ENCODE data around the gene TET2.

DNA sequence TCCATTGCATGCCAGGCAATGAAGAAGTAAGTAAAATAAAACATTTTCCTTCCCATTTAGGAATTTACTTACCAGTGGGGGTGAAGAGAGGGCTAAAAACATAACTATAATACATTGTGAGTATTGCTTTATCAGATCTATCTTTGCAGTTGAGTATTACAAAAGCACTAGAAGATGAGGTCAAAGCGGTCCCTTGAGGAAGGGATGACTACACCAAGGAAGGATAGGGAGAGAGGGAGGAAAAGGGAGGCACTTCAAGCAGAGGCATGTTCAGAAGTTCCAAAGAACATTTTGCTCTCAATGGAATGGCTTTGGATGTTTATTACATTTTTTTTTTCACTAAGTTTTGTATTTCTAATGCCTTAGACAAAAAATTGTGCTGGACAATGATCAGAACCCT lies 127.8 kb downstream of the TET2 start:
- TF ChIP-seq POLR2A (IDR thresholded peaks at IDR 0.05), result no peak
- TF ChIP-seq, protein P1, sequence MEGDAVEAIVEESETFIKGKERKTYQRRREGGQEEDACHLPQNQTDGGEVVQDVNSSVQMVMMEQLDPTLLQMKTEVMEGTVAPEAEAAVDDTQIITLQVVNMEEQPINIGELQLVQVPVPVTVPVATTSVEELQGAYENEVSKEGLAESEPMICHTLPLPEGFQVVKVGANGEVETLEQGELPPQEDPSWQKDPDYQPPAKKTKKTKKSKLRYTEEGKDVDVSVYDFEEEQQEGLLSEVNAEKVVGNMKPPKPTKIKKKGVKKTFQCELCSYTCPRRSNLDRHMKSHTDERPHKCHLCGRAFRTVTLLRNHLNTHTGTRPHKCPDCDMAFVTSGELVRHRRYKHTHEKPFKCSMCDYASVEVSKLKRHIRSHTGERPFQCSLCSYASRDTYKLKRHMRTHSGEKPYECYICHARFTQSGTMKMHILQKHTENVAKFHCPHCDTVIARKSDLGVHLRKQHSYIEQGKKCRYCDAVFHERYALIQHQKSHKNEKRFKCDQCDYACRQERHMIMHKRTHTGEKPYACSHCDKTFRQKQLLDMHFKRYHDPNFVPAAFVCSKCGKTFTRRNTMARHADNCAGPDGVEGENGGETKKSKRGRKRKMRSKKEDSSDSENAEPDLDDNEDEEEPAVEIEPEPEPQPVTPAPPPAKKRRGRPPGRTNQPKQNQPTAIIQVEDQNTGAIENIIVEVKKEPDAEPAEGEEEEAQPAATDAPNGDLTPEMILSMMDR (IDR thresholded peaks at IDR 0.05), result no peak
